ENCODE results near the gene TEAD3.

Gene TEAD3

GRCh38 chr6:35512006-35512405 is 15.1 kb upstream of the TEAD3 start:
- DNase-seq = no peak

- no peak for DNase-seq
Observed at GRCh38 chr6:35511562-35511941, 14.7 kb upstream of the TEAD3 start.

- no peak for DNase-seq
Observed at GRCh38 chr6:35510916-35511561, 14.2 kb upstream of the TEAD3 start.

- DNase-seq = no peak
Observed at GRCh38 chr6:35508542-35508941, 11.7 kb upstream of the TEAD3 start.

GRCh38 chr6:35508027-35508426 is 11.1 kb upstream of the TEAD3 start:
- no peak for DNase-seq

- DNase-seq = no peak
Observed at GRCh38 chr6:35507221-35507620, 10.3 kb upstream of the TEAD3 start.

- DNase-seq = no peak
Observed at GRCh38 chr6:35506536-35506935, 9.7 kb upstream of the TEAD3 start.

GRCh38 chr6:35505999-35506412 is 9.1 kb upstream of the TEAD3 start:
- DNase-seq = no peak

GRCh38 chr6:35503534-35503933 is 6.7 kb upstream of the TEAD3 start:
- DNase-seq = no peak

- DNase-seq = no peak
Observed at GRCh38 chr6:35501784-35502183, 4.9 kb upstream of the TEAD3 start.

- no peak for DNase-seq
Observed at GRCh38 chr6:35500782-35501181, 3.9 kb upstream of the TEAD3 start.

- no peak for DNase-seq
Observed at GRCh38 chr6:35499372-35499771, 2.5 kb upstream of the TEAD3 start.

GRCh38 chr6:35498422-35499067 is 1.7 kb upstream of the TEAD3 start:
- no peak for DNase-seq

- DNase-seq = no peak
Observed at GRCh38 chr6:35497571-35498421, 917 bp upstream of the TEAD3 start.

GRCh38 chr6:35496036-35496840 is 641 bp downstream of the TEAD3 start:
- no peak for DNase-seq

GRCh38 chr6:35495258-35496035 is 1.4 kb downstream of the TEAD3 start:
- DNase-seq = no peak

- DNase-seq = no peak
Observed at GRCh38 chr6:35494161-35494563, 2.7 kb downstream of the TEAD3 start.

GRCh38 chr6:35493307-35493983 is 3.4 kb downstream of the TEAD3 start:
- no peak for DNase-seq

GRCh38 chr6:35492974-35493284 is 4.0 kb downstream of the TEAD3 start:
- no peak for DNase-seq

- no peak for DNase-seq
Observed at GRCh38 chr6:35492258-35492973, 4.5 kb downstream of the TEAD3 start.

- DNase-seq = no peak
Observed at GRCh38 chr6:35491558-35492257, 5.2 kb downstream of the TEAD3 start.
